AG10803 (cell line): ENCODE measurements around the gene FAM83E.
"Not testable (repeated sequence)": the region's sequence is repeated elsewhere in the genome, so short reads cannot be mapped to it uniquely, and the experiment has no call there.

Source experiments
- DNase-seq: peaks from one replicate; pipeline ENCODE4 v3.0.0; 2010; ENCODE audit warnings: low read depth
- H3K4me3 ChIP-seq: 2 replicates; pipeline ENCODE4 v1.5.1; 2011; ENCODE audit warnings: mild to moderate bottlenecking, low read length, control low read depth
- TF ChIP-seq, protein P1 (sequence below): conservative IDR thresholded peaks from 2 replicates; pipeline ENCODE4 v1.5.1; 2011; ENCODE audit warnings: mild to moderate bottlenecking, low read length, control low read depth, inconsistent platforms

FAM83E gene

DNA sequence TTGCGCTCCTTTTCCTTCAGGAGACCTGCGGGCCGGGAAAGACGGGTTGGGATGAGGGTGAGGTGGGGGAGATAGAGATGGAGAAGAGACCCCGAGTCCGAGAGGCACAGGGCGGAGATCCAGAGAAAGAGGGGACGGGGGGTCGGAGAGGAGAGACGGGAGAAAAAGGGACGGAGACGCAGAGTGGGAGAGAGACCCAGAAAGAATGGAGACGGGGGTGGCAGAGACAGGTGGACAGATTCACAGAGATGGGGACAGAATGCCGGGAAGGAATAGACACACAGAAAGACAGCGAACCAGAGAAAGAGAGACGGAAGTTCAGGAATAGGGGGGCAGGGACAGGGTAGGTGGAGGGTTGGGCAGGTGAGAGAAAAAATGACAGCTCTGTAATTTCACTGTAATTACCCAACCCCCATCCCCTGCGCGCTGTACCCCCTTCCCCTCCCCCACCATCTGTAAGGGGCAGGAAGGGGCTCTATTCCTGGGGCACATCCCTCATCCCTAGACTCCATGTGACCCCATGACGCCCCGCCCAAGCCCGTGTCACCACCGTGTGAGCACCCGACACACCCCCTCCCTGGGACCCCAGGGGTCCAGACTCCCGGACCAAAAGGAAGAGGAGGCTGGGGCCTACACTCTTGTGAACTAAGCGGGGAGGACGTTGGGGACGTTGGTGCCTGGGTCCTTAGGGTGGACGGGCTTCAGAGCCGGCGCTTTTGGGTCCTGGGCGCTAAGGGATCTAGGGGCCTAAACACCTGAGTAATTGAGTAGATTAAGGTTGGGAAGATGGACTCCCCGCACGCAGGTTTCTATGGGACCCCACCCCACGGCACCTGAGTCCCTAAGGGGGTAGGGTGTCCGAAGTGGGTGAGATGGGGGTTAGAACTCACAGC is 21.3 kb upstream of the FAM83E start:
- TF ChIP-seq, protein P1, sequence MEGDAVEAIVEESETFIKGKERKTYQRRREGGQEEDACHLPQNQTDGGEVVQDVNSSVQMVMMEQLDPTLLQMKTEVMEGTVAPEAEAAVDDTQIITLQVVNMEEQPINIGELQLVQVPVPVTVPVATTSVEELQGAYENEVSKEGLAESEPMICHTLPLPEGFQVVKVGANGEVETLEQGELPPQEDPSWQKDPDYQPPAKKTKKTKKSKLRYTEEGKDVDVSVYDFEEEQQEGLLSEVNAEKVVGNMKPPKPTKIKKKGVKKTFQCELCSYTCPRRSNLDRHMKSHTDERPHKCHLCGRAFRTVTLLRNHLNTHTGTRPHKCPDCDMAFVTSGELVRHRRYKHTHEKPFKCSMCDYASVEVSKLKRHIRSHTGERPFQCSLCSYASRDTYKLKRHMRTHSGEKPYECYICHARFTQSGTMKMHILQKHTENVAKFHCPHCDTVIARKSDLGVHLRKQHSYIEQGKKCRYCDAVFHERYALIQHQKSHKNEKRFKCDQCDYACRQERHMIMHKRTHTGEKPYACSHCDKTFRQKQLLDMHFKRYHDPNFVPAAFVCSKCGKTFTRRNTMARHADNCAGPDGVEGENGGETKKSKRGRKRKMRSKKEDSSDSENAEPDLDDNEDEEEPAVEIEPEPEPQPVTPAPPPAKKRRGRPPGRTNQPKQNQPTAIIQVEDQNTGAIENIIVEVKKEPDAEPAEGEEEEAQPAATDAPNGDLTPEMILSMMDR, result no peak
- no peak for DNase-seq
- H3K4me3 ChIP-seq, result peak overlapping the region; percentile 64

DNA sequence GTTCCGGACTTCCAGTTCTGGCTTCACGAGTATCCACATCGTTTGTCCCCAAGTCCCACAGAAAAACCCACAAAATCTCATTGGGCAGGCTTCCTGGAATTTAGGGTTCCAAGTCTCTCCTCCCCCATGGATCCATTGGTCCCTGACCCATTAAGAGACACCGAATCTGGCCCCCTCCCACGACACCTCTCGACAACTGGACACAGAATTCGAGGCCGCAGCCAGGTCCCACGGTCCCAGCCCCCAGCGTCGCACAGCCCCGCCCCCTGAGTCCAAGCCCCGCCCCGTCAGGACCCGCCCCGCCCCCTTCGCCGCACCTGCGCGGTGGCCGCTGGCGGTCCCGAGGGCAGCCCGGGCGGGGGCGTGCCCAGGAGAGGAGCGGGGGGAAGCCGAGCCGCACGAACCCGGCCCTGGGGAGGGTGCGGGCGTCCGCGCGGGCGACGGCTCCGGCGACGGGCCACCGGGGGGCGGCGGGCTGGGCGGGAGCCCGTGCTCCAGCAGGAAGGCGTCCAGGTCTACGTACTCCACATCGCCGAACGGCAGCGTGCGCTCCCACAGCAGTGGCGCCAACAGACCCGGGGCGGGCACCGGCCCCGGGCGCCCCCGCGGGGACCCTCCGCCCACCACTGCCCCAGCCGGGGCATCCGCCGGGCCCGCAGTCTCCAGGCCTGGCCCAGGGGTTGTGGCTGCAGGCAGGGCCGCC is 20.5 kb upstream of the FAM83E start:
- TF ChIP-seq, protein P1, result no peak
- DNase-seq, result no peak
- H3K4me3 ChIP-seq, result peak overlapping the region; percentile 64

DNA sequence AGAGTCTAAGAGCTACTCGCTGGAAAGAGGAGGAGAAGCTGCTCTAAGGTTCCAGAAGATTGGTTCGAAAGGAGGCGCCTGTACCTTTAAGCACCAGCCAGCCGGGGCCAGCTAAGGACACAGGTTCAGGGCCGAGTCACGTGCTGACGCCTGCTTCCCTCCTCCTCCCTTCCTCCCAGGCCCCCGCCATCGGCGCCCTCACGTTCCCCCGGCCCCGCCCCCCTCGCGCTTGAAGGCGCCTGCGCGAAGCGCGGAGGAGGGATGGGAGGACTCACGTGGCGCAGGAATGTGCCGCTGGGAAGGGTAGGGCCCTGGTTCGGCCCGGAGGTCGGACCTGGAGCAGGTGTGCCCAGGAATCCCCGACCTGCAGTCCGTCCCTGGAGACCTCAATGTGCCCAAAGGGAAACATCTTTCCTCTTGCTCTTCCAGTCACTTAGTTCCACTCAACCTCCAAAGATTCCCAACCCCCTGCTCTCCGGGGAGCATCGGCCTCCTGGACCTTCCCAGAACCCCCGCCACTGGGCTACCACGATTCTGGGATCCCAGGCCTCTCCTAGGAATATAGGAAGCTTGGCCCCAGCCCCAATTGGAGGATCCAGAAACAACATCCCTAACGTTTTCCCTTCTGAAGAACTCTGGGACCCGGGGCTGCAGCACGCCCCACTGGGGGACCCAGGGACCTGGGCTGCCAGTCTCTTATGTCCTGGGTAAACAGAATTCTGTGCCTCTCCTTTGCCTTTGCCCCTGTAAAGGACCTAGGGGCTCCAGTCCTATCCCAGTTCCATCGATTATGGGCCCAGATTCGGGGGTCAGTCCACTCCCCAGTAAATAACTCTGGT is 19.8 kb upstream of the FAM83E start:
- TF ChIP-seq, protein P1, result no peak
- H3K4me3 ChIP-seq, result peak overlapping the region; percentile 64
- peak; percentile 95 for DNase-seq

- TF ChIP-seq, protein P1, result no peak
- H3K4me3 ChIP-seq, result peak overlapping the region; percentile 56
- DNase-seq, result no peak
Observed at GRCh38 chr19:48634036-48634342, 19.1 kb upstream of the FAM83E start.

- TF ChIP-seq, protein P1, result no peak
- H3K4me3 ChIP-seq, result peak overlapping the region; percentile 56; the same call in 1 of the 2 replicates
Observed at GRCh38 chr19:48633148-48634035, 18.5 kb upstream of the FAM83E start.

DNA sequence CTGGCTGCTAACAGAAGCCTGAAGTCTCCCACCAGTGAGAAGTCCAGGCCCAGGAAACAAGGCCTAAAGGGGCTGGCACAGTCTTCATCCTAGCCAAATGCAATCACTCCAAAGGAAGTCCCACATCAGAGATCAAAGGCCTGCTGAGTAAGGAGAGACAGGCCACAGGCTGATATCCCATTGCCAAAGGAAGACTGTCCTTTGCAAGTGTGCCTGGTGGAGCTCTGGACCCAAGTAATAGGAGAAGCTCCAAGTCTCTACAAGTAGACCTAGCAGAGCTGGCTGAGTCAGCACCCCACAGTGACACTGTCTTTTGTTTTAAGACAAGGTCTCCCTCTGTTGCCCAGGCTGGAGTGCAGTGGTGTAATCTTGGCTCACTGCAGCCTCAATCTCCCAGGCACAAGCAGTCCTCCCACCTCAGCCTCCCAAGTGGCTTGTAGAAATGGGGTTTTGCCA is 17.8 kb upstream of the FAM83E start:
- no peak overlapping the region for H3K4me3 ChIP-seq
- peak; percentile 54 for DNase-seq
- TF ChIP-seq, protein P1, result no peak; the same call in 1 of the 2 replicates

More at GRCh38 chr19:48633148-48634035, 18.5 kb upstream of the FAM83E start:
- no peak for DNase-seq

GRCh38 chr19:48632286-48632685 is 17.4 kb upstream of the FAM83E start:
- not testable (repeated sequence) for DNase-seq, H3K4me3 ChIP-seq
